ENCODE results near the gene HS6ST2. TPM values are rescaled to one million over a fixed set of nuclear protein-coding genes. Genes with fewer than 3 reads are reported as not detected.

The HS6ST2 gene
- total and polyA plus RNA-seq, 3 donors from 2014 or later: 3.7 to 13.3 (median 7.6) TPM

DNA sequence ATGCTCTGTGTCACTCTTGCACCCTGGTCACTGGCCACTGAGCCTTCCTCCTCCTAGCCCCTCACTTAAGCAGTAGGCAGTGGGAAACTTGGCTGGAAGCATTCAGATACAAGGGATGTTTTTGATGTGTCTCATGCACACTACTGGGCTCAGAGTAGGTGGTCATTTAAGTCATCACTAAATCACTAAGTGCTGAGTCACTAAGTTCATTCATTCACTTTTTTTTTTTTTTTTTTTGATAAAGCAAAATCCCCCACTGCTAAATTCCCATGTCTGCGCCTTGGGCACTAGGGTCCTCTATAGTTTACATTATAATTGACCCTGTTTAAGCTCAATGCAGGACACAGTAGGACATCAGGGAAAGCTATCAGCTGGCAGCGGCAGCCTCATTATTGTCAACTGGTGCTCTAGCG is 287.2 kb downstream of the HS6ST2 start:
- DNase-seq: no peak
- Histone ChIP-seq H3K27me3 (no peaks in the 10 kb centered on the region), H3K27ac (no peak overlapping the region), H3K36me3 (ENCODE audit: low read depth, missing control alignments) (no peaks in the 10 kb centered on the region), H3K9me3 (no peaks in the 10 kb centered on the region), H3K4me3 (no peak overlapping the region), H3K4me1 (no peaks in the 10 kb centered on the region)
- intact Hi-C loops (cut with DNase I; ENCODE audit: low total_unique reads): no loop called here
- 94 to 96% methylated on average over 3 of the region's 3 CpGs for WGBS, 2 donors
- TF ChIP-seq POLR2A (IDR thresholded peaks at IDR 0.05): no peak
- TF ChIP-seq CTCF (IDR thresholded peaks at IDR 0.05): no peak

DNA sequence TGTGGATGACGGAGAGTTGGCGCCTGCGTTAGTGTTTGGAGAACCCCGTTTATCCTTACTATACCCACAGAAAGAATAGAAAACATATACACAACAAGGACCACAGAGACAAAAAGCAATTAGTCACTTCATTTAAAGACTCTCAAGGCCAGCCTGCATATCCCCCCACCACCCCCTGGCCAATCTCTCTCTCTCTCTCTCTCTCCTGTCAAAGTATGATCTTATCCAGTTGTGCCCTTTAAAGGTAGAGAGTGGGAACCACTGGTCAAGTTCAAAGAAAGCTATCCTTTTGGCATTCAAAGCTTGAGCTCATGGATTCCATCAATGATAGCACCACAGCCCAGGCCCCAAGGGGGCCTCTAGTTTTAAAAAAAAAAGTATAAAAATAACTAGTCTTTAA is 289.3 kb downstream of the HS6ST2 start:
- H3K36me3 ChIP-seq (ENCODE audit: low read depth, missing control alignments): no peaks in the 10 kb centered on the region
- H3K9me3 ChIP-seq: no peaks in the 10 kb centered on the region
- TF ChIP-seq CTCF (IDR thresholded peaks at IDR 0.05): no peak
- TF ChIP-seq POLR2A (IDR thresholded peaks at IDR 0.05): no peak
- H3K4me1 ChIP-seq: no peaks in the 10 kb centered on the region
- 92 to 96% methylated on average over 4 of the region's 4 CpGs for WGBS, 2 donors
- intact Hi-C loops (cut with DNase I; ENCODE audit: low total_unique reads): no loop called here
- H3K4me3 ChIP-seq: no peak overlapping the region
- H3K27me3 ChIP-seq: no peaks in the 10 kb centered on the region
- no peak overlapping the region for H3K27ac ChIP-seq
- DNase-seq: no peak

- no peaks in the 10 kb centered on the region for H3K27me3 ChIP-seq
- H3K27ac ChIP-seq: no peak overlapping the region
- no peak for DNase-seq
- no peaks in the 10 kb centered on the region for H3K4me1 ChIP-seq
- intact Hi-C loops (cut with DNase I; ENCODE audit: low total_unique reads): no loop called here
- WGBS, 2 donors: 82 to 89% methylated on average over 5 to 6 of the region's 6 CpGs
- no peaks in the 10 kb centered on the region for H3K36me3 ChIP-seq (ENCODE audit: low read depth, missing control alignments)
- H3K9me3 ChIP-seq: no peaks in the 10 kb centered on the region
- TF ChIP-seq POLR2A (IDR thresholded peaks at IDR 0.05) (no peak), CTCF (IDR thresholded peaks at IDR 0.05) (no peak)
- no peak overlapping the region for H3K4me3 ChIP-seq
Measured at GRCh38 chrX:132668178-132668577, 290.3 kb downstream of the HS6ST2 start.

DNA sequence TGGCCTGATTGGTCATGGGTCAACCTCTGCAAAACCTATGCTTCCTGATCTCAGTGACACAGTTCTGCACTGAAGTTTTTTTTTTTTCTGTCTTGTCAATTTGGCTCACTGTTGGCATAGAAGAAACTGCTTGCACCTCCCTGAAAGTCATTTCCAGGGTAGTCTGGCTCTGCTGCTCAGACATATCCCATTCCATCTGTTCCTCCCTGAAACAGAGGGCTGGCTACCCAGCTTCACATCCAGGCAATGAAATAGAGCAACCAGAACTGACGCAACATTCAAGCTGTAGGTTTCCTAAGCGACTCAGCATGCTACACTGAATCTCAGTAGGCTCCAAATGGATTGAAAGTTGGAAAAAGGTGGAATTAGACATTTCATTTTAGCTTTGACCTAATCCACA is 292.8 kb downstream of the HS6ST2 start:
- no peak overlapping the region for H3K27ac ChIP-seq
- no peaks in the 10 kb centered on the region for H3K36me3 ChIP-seq (ENCODE audit: low read depth, missing control alignments)
- no peaks in the 10 kb centered on the region for H3K9me3 ChIP-seq
- H3K4me3 ChIP-seq: no peak overlapping the region
- no peak for TF ChIP-seq POLR2A (IDR thresholded peaks at IDR 0.05)
- no peak for TF ChIP-seq CTCF (IDR thresholded peaks at IDR 0.05)
- intact Hi-C loops (cut with DNase I; ENCODE audit: low total_unique reads): no loop called here
- H3K4me1 ChIP-seq: no peaks in the 10 kb centered on the region
- WGBS, 2 donors: 80 to 95% methylated on average over 2 of the region's 2 CpGs
- no peak for DNase-seq
- H3K27me3 ChIP-seq: no peaks in the 10 kb centered on the region

DNA sequence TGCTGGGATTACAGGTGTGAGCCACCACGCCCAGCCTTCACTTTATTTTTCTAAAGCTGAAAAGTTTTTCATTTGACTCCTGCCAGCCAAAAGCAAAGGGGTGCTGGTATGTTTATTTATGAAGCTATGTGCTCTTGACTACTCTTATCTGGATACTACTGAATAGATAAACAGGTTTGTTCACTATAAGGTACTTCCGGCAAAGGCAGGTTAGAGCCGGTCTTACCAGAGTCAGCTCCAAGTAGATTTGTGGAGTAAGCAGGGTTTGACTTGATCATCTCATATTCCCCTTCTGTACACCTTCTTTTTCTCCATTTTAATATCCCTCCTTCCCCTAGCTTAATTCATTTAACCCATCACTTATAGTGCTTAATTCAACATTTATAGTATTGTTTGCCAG is 294.2 kb downstream of the HS6ST2 start:
- no peaks in the 10 kb centered on the region for H3K9me3 ChIP-seq
- 100% methylated on average over 3 of the region's 3 CpGs for WGBS, 2 donors
- TF ChIP-seq POLR2A (IDR thresholded peaks at IDR 0.05): no peak
- TF ChIP-seq CTCF (IDR thresholded peaks at IDR 0.05): no peak
- H3K27me3 ChIP-seq: no peaks in the 10 kb centered on the region
- no peak overlapping the region for H3K4me3 ChIP-seq
- H3K36me3 ChIP-seq (ENCODE audit: low read depth, missing control alignments): no peaks in the 10 kb centered on the region
- intact Hi-C loops (cut with DNase I; ENCODE audit: low total_unique reads): no loop called here
- H3K27ac ChIP-seq: no peak overlapping the region
- no peak for DNase-seq
- no peaks in the 10 kb centered on the region for H3K4me1 ChIP-seq

Measured in testis (tissue), 3 donors.